K562 (cell line): Measurements from ENCODE around the gene ZNF280D.

ENCODE experiments used
- BACH1 ChIP-seq: fragments of 200-800 bp; sonication (Bioruptor generic); IDR thresholded peaks from 2 replicates; pipeline ENCODE4 v1.6.1; 2016; ENCODE audit warnings: missing genetic modification characterization, missing compliant biosample characterization
- CBFB ChIP-seq: sonication (generic); formaldehyde crosslinking; IDR thresholded peaks from 2 replicates; pipeline ENCODE4 v1.4.0; 2020; ENCODE audit warnings: mild to moderate bottlenecking, missing genetic modification reagents
- TBP ChIP-seq: optimal IDR thresholded peaks from 2 replicates; pipeline ENCODE3; 2011; ENCODE audit warnings: low read depth, low read length, improper control_type of control experiment

DNA sequence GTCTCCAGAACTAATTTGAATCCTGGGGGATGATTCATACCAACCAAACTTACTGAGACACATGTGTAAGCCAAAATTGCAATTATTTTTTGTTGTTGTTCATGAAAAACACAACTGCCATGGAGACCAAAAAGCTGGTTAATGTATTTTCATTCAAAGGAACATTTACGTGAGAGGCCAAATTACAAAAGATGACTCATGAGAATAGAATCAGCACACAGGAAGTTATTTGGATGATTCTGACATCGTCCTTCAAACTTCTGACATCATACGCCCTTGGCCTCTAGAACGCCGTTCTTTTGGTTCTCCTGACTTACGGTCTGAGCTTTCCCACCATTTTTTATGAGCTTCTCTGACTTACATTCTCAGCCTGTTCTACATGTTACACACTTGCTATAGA lies 3.0 kb upstream of the ZNF280D start:
- no peak for TF ChIP-seq BACH1 (tag)
- no peak for TF ChIP-seq TBP
- TF ChIP-seq CBFB, result no peak
